Measurements from ENCODE around the gene CLASRP.
A peak's percentile ranks its signal among the peaks of the same experiment; 100 is the strongest.
"Not testable (repeated sequence)": the region's sequence is repeated elsewhere in the genome, so short reads cannot be mapped to it uniquely, and the experiment has no call there.

Gene CLASRP

GRCh38 chr19:44998025-44998424 lies 40.8 kb upstream of the CLASRP start:
- TF ChIP-seq CTCF (IDR thresholded peaks at IDR 0.05; ENCODE audit: extremely low read depth, missing control alignments), result no peak
- no peak for DNase-seq (ENCODE audit: low spot score)

- DNase-seq (ENCODE audit: low spot score), result not testable (repeated sequence)
These were observed 39.5 kb upstream of the CLASRP start for GRCh38 chr19:44999131-44999925.

GRCh38 chr19:45000665-45001064 lies 38.2 kb upstream of the CLASRP start:
- DNase-seq (ENCODE audit: low spot score), result not testable (repeated sequence)

GRCh38 chr19:45001087-45001739 lies 37.6 kb upstream of the CLASRP start, which contains the start of gene RELB:
Gene RELB (plus strand): TSS chr19:45001464. CDS start chr19:45001580, 116 bp downstream.
- no peak for TF ChIP-seq CTCF (IDR thresholded peaks at IDR 0.05; ENCODE audit: extremely low read depth, missing control alignments)
- DNase-seq (ENCODE audit: low spot score), result peak; percentile 98

- no peak for DNase-seq (ENCODE audit: low spot score)
These were observed 35.4 kb upstream of the CLASRP start for GRCh38 chr19:45003485-45003884.

GRCh38 chr19:45005787-45006186 lies 33.1 kb upstream of the CLASRP start:
- no peak for DNase-seq (ENCODE audit: low spot score)
- TF ChIP-seq CTCF (IDR thresholded peaks at IDR 0.05; ENCODE audit: extremely low read depth, missing control alignments), result no peak

More at GRCh38 chr19:45003485-45003884, 35.4 kb upstream of the CLASRP start:
- TF ChIP-seq CTCF (IDR thresholded peaks at IDR 0.05; ENCODE audit: extremely low read depth, missing control alignments), result no peak

- no peak for TF ChIP-seq CTCF (IDR thresholded peaks at IDR 0.05; ENCODE audit: extremely low read depth, missing control alignments)
- DNase-seq (ENCODE audit: low spot score), result no peak
These were observed 30.3 kb upstream of the CLASRP start for GRCh38 chr19:45008552-45008951.

GRCh38 chr19:45009625-45010255 lies 29.1 kb upstream of the CLASRP start:
- no peak for DNase-seq (ENCODE audit: low spot score)
- no peak for TF ChIP-seq CTCF (IDR thresholded peaks at IDR 0.05; ENCODE audit: extremely low read depth, missing control alignments)
